HCT116 (cell line): ENCODE measurements around the gene CCDC3. TPM values are rescaled to one million over a fixed set of nuclear protein-coding genes. Genes with fewer than 3 reads are reported as not detected.

Experiments
- ATAC-seq: fragments of 200-7000 bp; cut with Tn5 transposase; 2 replicates; pipeline ENCODE4 v1.9.1; 2020; ENCODE audit warnings: mild to moderate bottlenecking, moderate library complexity
- BruUV-seq: library from RNA; stranded (reverse); fragments of 400-500 nt; replicated peaks from 2 replicates; lab custom pipeline; 2021; lab: Mats Ljungman, UMichigan
- CTCF ChIA-PET: fragments of 300-600 bp; sonication (Branson Sonifier 250); formaldehyde crosslinking; loops from one replicate; lab custom pipeline; 2021; ENCODE audit warnings: antibody characterized with exemption; lab: Charles Lee
- POLR2A ChIA-PET: fragments of 300-600, 350-600 bp; sonication (Branson Sonifier 250); formaldehyde crosslinking; loops from one replicate; lab custom pipeline; 2021; ENCODE audit warnings: antibody characterized with exemption; lab: Charles Lee
- RAD21 ChIA-PET, 2 experiments: fragments of 300-600 bp; sonication (Branson Sonifier 250); formaldehyde crosslinking; loops; one replicate each; lab custom pipeline; 2023; ENCODE audit warnings: low total read pairs in 2 of 2; ENCODE audit not compliant: uncharacterized antibody in 2 of 2, unreplicated experiment in 2 of 2, low non-redundant PET in 1 of 2; lab: Charles Lee
- DNase-seq: peaks from one replicate; pipeline ENCODE4 v3.0.0-alpha.2; 2010; ENCODE audit warnings: low read depth, low spot score
- H2AFZ ChIP-seq: fragments of 200-600 bp; shearing (Covaris generic), sonication (generic); 2 replicates; pipeline ENCODE4 v1.6.1; 2017; ENCODE audit warnings: low read depth, mixed run types, mixed read lengths, antibody characterized with exemption, low read length; ENCODE audit not compliant: poor library complexity, severe bottlenecking
- H3K27ac ChIP-seq: 2 replicates; pipeline ENCODE4 v1.5.1; 2012; ENCODE audit warnings: low read depth, low read length
- H3K27me3 ChIP-seq: fragments of 200-600 bp; sonication (generic); 2 replicates; pipeline ENCODE4 v1.6.1; 2016; ENCODE audit warnings: mixed run types, low read length, mixed read lengths; ENCODE audit not compliant: insufficient read depth
- H3K36me3 ChIP-seq, 2 experiments: fragments of 200-500 bp in 1 of 2; fragments of 200-600 bp in 1 of 2; sonication (Bioruptor generic) in 1 of 2; sonication (generic) in 1 of 2; 2 replicates each; pipeline versions ENCODE4 v1.5.1 to v1.6.1; 2014 to 2016; ENCODE audit warnings: low read length in 2 of 2, inconsistent platforms in 1 of 2, mixed read lengths in 1 of 2, mixed run types in 1 of 2; ENCODE audit not compliant: insufficient read depth in 2 of 2, control insufficient read depth in 1 of 2
- H3K4me1 ChIP-seq, 2 experiments: fragments of 200-600 bp in 1 of 2; sonication (generic) in 1 of 2; 2 replicates each; pipeline versions ENCODE4 v1.5.1 to v1.6.1; 2012 to 2017; ENCODE audit warnings: low read length in 2 of 2, inconsistent platforms in 1 of 2, mild to moderate bottlenecking in 1 of 2, mixed read lengths in 1 of 2, mixed run types in 1 of 2, moderate library complexity in 1 of 2; ENCODE audit not compliant: insufficient read depth in 2 of 2, control insufficient read depth in 1 of 2
- H3K4me2 ChIP-seq: fragments of 200-600 bp; sonication (generic); 2 replicates; pipeline ENCODE4 v1.6.1; 2017; ENCODE audit warnings: mixed run types, low read length, mixed read lengths
- H3K4me3 ChIP-seq, 2 experiments: fragments of 200-600 bp in 1 of 2; sonication (generic) in 1 of 2; replicated peaks in 1 of 2; 2 replicates each; pipeline ENCODE4 v1.5.1; 2011 to 2016; ENCODE audit warnings: low read length in 2 of 2, control low read depth in 1 of 2, low read depth in 1 of 2, mild to moderate bottlenecking in 1 of 2, mixed read lengths in 1 of 2, mixed run types in 1 of 2
- H3K79me2 ChIP-seq: fragments of 200-600 bp; sonication (generic); 2 replicates; pipeline ENCODE4 v1.6.1; 2017; ENCODE audit warnings: mild to moderate bottlenecking, mixed run types, low read length, moderate library complexity, mixed read lengths; ENCODE audit not compliant: insufficient read depth
- H3K9ac ChIP-seq: fragments of 200-600 bp; sonication (generic); 2 replicates; pipeline ENCODE4 v1.6.1; 2016; ENCODE audit warnings: low read length, mixed read lengths
- H3K9me2 ChIP-seq: fragments of 200-600 bp; sonication (generic), shearing (Covaris generic); 2 replicates; pipeline ENCODE4 v1.6.1; 2017; ENCODE audit warnings: mixed run types, mild to moderate bottlenecking, moderate library complexity; ENCODE audit not compliant: insufficient read depth
- H3K9me3 ChIP-seq, 2 experiments: fragments of 200-500 bp in 1 of 2; fragments of 200-600 bp in 1 of 2; sonication (Bioruptor generic) in 1 of 2; sonication (generic) in 1 of 2; 2 replicates each; pipeline ENCODE4 v1.6.1; 2014 to 2017; ENCODE audit warnings: low read length in 2 of 2, mixed read lengths in 2 of 2, inconsistent platforms in 1 of 2, low read depth in 1 of 2, mild to moderate bottlenecking in 1 of 2, mixed run types in 1 of 2, moderate library complexity in 1 of 2; ENCODE audit not compliant: control insufficient read depth in 1 of 2, insufficient read depth in 1 of 2
- H4K20me1 ChIP-seq: fragments of 200-600 bp; sonication (generic), shearing (Covaris generic); 2 replicates; pipeline ENCODE4 v1.6.1; 2017; ENCODE audit warnings: mixed run types, mild to moderate bottlenecking, moderate library complexity; ENCODE audit not compliant: insufficient read depth
- CEBPB ChIP-seq: IDR thresholded peaks from 2 replicates; pipeline ENCODE4 v1.6.1; 2012; ENCODE audit warnings: low read depth
- EGR1 ChIP-seq: IDR thresholded peaks from 2 replicates; pipeline ENCODE4 v1.6.1; 2012; ENCODE audit warnings: low read depth
- EZH2 ChIP-seq: fragments of 200-600 bp; sonication (generic); IDR thresholded peaks from 2 replicates; pipeline ENCODE4 v1.6.1; 2017; ENCODE audit warnings: antibody characterized with exemption, mixed run types
- FOSL1 ChIP-seq: IDR thresholded peaks from 2 replicates; pipeline ENCODE4 v1.6.1; 2012; ENCODE audit warnings: low read depth
- JUND ChIP-seq: IDR thresholded peaks from 2 replicates; pipeline ENCODE4 v1.6.1; 2012
- POLR2A ChIP-seq: IDR thresholded peaks from 2 replicates; pipeline ENCODE4 v1.7.0; 2011; ENCODE audit warnings: borderline replicate concordance; ENCODE audit not compliant: insufficient read depth, insufficient read length; ENCODE audit errors: extremely low read depth
- POLR2AphosphoS5 ChIP-seq: IDR thresholded peaks from 2 replicates; pipeline ENCODE4 v1.6.1; 2011; ENCODE audit warnings: mild to moderate bottlenecking, low read depth, low read length, moderate library complexity
- TCF7L2 ChIP-seq: IDR thresholded peaks from 2 replicates; pipeline ENCODE4 v1.7.0; 2011; ENCODE audit warnings: borderline replicate concordance, inconsistent platforms; ENCODE audit not compliant: insufficient read depth, insufficient read length; ENCODE audit errors: extremely low read depth
- ZNF274 ChIP-seq: fragments of 200-500 bp; sonication (Bioruptor generic); IDR thresholded peaks from 2 replicates; pipeline ENCODE4 v1.6.1; 2014; ENCODE audit warnings: mild to moderate bottlenecking, low read depth, low read length, inconsistent platforms
- intact Hi-C: fragments of 100-400 bp; cut with micrococcal nuclease; formaldehyde crosslinking; loops from 2 replicates; pipeline ENCODE4 v1.10.0; 2022
- total RNA-seq: library from RNA; stranded (reverse); gene quantifications from one replicate; pipeline ENCODE4 v1.2.1, GENCODE V29; 2021; ENCODE audit not compliant: unreplicated experiment
- TF ChIP-seq, protein P1 (sequence below): IDR thresholded peaks from 2 replicates; pipeline ENCODE4 v1.6.1; 2012
- TF ChIP-seq, protein P2 (sequence below): IDR thresholded peaks from 2 replicates; pipeline ENCODE4 v1.6.1; 2012

CCDC3 gene
- total RNA-seq, 1 experiment from 2014 or later: 10.5 TPM

DNA sequence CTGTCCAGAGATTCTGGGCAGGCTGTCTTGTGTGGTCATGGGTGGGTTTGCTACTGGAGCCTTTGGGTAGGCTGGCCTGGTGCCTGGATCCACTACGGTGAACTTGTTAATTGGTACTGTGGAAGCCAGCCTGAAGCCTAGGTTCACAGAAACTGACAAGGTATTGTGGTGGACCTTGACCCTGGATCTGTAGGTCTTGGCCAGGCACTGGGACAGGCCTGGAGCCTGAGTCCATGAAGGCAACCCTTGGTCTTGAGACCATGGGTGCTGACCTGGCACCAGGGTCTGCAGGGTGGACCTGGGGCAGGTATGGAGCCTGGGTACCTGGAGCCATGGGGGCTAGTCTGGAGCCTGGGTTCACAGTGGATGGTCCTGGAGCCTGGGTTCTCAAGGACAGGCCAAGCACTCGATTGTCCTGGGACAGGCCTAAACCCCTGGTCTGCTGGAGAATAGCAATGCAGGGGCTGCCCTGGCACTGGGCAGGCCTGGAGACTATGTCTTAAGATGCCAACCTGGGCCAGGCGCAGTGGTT, 85.8 kb downstream of the CCDC3 start:
- H3K79me2 ChIP-seq: no peaks in the 10 kb centered on the region
- ChIA-PET RAD21 (no interaction called here), POLR2A (no interaction called here)
- BruUV-seq: no TSS peak
- H3K27ac ChIP-seq: no peak overlapping the region
- no peak overlapping the region for H3K4me3 ChIP-seq
- intact Hi-C loops: no loop called here
- no peak for DNase-seq
- ATAC-seq: no peak
- no peak for TF ChIP-seq FOSL1
- no peak for TF ChIP-seq POLR2AphosphoS5
- TF ChIP-seq EGR1: no peak
- no peak for TF ChIP-seq JUND
- no peak for TF ChIP-seq POLR2A
- TF ChIP-seq, protein P1, sequence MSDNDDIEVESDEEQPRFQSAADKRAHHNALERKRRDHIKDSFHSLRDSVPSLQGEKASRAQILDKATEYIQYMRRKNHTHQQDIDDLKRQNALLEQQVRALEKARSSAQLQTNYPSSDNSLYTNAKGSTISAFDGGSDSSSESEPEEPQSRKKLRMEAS: no peak
- TF ChIP-seq CEBPB: no peak
- TF ChIP-seq TCF7L2: no peak
- TF ChIP-seq EZH2: no peak
- no peak for TF ChIP-seq ZNF274
- TF ChIP-seq, all 23 proteins: peak for 0
- H3K27me3 ChIP-seq: no peaks in the 10 kb centered on the region
- CTCF ChIA-PET: no interaction called here
- H3K36me3 ChIP-seq: no peaks in the 10 kb centered on the region
- no peaks in the 10 kb centered on the region for H3K9me2 ChIP-seq
- H3K4me1 ChIP-seq: no peaks in the 10 kb centered on the region
- H3K9me3 ChIP-seq: no peaks in the 10 kb centered on the region
- no peak overlapping the region for H2AFZ ChIP-seq
- H3K4me2 ChIP-seq: no peak overlapping the region
- H4K20me1 ChIP-seq: no peaks in the 10 kb centered on the region
- H3K9ac ChIP-seq: no peak overlapping the region

DNA sequence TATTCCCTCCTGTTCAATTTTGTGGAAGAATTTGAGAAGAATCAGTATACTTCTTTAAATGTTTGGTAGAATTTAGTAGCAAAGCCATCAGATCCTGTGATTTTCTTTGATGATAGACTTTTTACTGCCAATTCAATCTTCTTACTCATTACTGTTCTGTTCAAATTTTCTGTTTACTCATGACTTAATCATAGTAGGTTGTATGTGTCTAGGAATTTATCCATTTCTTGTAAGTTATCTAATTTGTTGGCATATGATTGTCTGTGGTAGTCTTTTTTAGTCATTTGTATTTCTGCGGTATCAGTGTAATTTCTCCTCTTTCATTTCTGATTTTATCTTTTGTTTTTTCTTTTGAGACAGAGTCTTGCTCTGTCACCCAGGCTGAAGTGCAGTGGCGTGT, 87.4 kb downstream of the CCDC3 start:
- no peaks in the 10 kb centered on the region for H3K79me2 ChIP-seq
- no peak overlapping the region for H3K4me2 ChIP-seq
- CTCF ChIA-PET: no interaction called here
- intact Hi-C loops: no loop called here
- no peaks in the 10 kb centered on the region for H3K9me3 ChIP-seq
- ATAC-seq (no peak), DNase-seq (no peak)
- BruUV-seq: no TSS peak
- H3K36me3 ChIP-seq: no peaks in the 10 kb centered on the region
- POLR2A ChIA-PET: no interaction called here
- H3K9me2 ChIP-seq: no peaks in the 10 kb centered on the region
- no peak overlapping the region for H3K4me3 ChIP-seq
- no peaks in the 10 kb centered on the region for H4K20me1 ChIP-seq
- RAD21 ChIA-PET: no interaction called here
- no peaks in the 10 kb centered on the region for H3K27me3 ChIP-seq
- no peak overlapping the region for H3K9ac ChIP-seq
- H3K27ac ChIP-seq: no peak overlapping the region
- no peak overlapping the region for H2AFZ ChIP-seq
- H3K4me1 ChIP-seq: no peaks in the 10 kb centered on the region
- TF ChIP-seq, protein P2, sequence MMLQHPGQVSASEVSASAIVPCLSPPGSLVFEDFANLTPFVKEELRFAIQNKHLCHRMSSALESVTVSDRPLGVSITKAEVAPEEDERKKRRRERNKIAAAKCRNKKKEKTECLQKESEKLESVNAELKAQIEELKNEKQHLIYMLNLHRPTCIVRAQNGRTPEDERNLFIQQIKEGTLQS: no peak
- TF ChIP-seq FOSL1 (no peak), TCF7L2 (no peak)
- TF ChIP-seq, all 23 proteins: peak for 0
